Measurements from ENCODE around the gene AMPD2.

Gene AMPD2

GRCh38 chr1:109617291-109617801 is 2.3 kb upstream of the AMPD2 start:
- DNase-seq: no peak

GRCh38 chr1:109618661-109619575 is 719 bp upstream of the AMPD2 start:
- no peak for DNase-seq

GRCh38 chr1:109620401-109620791 is 759 bp downstream of the AMPD2 start:
- no peak for DNase-seq

- DNase-seq: peak; percentile 97
Observed at GRCh38 chr1:109620841-109621286, 1.2 kb downstream of the AMPD2 start.

GRCh38 chr1:109621379-109622136 is 1.9 kb downstream of the AMPD2 start:
- DNase-seq: no peak

GRCh38 chr1:109622137-109622892 is 2.7 kb downstream of the AMPD2 start:
- DNase-seq: no peak

- DNase-seq: no peak
Observed at GRCh38 chr1:109622895-109623294, 3.3 kb downstream of the AMPD2 start.

- no peak for DNase-seq
Observed at GRCh38 chr1:109623601-109624161, 4.0 kb downstream of the AMPD2 start.

GRCh38 chr1:109624201-109625010 is 4.8 kb downstream of the AMPD2 start:
- DNase-seq: peak in 1 of 2 donors; percentile 32

- DNase-seq: no peak
Observed at GRCh38 chr1:109625176-109625575, 5.5 kb downstream of the AMPD2 start.

- DNase-seq: no peak
Observed at GRCh38 chr1:109625601-109626560, 6.2 kb downstream of the AMPD2 start.

GRCh38 chr1:109626682-109627408 is 7.2 kb downstream of the AMPD2 start:
- no peak for DNase-seq

GRCh38 chr1:109627692-109628399 is 8.2 kb downstream of the AMPD2 start:
- no peak for DNase-seq

- no peak for DNase-seq
Observed at GRCh38 chr1:109628540-109629321, 9.1 kb downstream of the AMPD2 start.

GRCh38 chr1:109629372-109630030 is 9.9 kb downstream of the AMPD2 start:
- no peak for DNase-seq

GRCh38 chr1:109630081-109630897 is 10.7 kb downstream of the AMPD2 start:
- DNase-seq: peak in 1 of 2 donors; percentile 42

Data from CD4-positive, alpha-beta T cell treated with Interleukin-1 beta for 1 hour (primary cell).